DND-41 (cell line): Measurements from ENCODE around the gene TTYH1.

ENCODE experiments used
- CTCF ChIP-seq: IDR thresholded peaks from 2 replicates; pipeline ENCODE4 v1.5.1; 2012; ENCODE audit warnings: borderline replicate concordance, low read length, moderate library complexity, mild to moderate bottlenecking; ENCODE audit not compliant: poor library complexity, severe bottlenecking; ENCODE audit errors: extremely low read depth
- EZH2 ChIP-seq: IDR thresholded peaks from 3 replicates; pipeline ENCODE4 v1.6.1; 2012; ENCODE audit warnings: borderline replicate concordance, low read depth, mild to moderate bottlenecking, moderate library complexity, low read length, inconsistent platforms; ENCODE audit not compliant: severe bottlenecking

DNA sequence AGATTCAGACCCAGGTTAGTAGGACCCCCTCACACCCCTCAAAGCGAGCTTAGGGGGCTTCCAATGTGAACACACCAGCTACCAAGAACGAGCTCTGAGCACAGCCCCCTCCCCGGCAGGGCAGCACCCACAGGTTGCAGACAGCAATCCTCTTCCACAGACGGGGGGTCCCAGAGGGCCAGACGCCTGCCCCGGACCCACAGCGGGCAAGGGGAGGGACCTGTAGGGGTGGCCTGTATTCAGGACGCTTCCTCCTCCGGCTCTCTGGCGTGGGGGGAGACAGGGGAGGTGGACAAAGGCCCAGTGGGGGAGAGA lies 4.8 kb downstream of the TTYH1 start:
- TF ChIP-seq CTCF (no peak), EZH2 (no peak)
